CD4-positive, alpha-beta memory T cell (primary cell): ENCODE data around the gene XPO5. TPM values are rescaled to one million over a fixed set of nuclear protein-coding genes. Genes with fewer than 3 reads are reported as not detected.

ENCODE experiments used
- CTCF ChIA-PET: fragments of 350-600 bp; sonication (Branson Sonifier 250); formaldehyde crosslinking; loops from one replicate; lab custom pipeline; 2021; ENCODE audit warnings: inconsistent platforms; ENCODE audit not compliant: partially characterized antibody; lab: Charles Lee
- POLR2A ChIA-PET: fragments of 350-600 bp; sonication (Branson Sonifier 250); formaldehyde crosslinking; loops from one replicate; lab custom pipeline; 2021; ENCODE audit not compliant: partially characterized antibody; lab: Charles Lee
- DNase-seq, 5 donors: peaks; one replicate each; pipeline versions ENCODE4 v3.0.0 to v3.0.0-alpha.2; 2020 to 2022; ENCODE audit warnings: mixed read lengths in 1 of 5
- H3K27ac ChIP-seq: one replicate; pipeline ENCODE4 v1.7.0; 2013; ENCODE audit warnings: low read depth, low read length
- H3K27me3 ChIP-seq: 2 replicates; pipeline ENCODE4 v1.7.0; 2013; ENCODE audit warnings: mild to moderate bottlenecking, low read length, moderate library complexity; ENCODE audit not compliant: insufficient read depth
- H3K36me3 ChIP-seq: 2 replicates; pipeline ENCODE4 v1.7.0; 2013; ENCODE audit warnings: mild to moderate bottlenecking, low read length, moderate library complexity; ENCODE audit not compliant: insufficient read depth
- H3K4me1 ChIP-seq: 2 replicates; pipeline ENCODE4 v1.7.0; 2013; ENCODE audit warnings: mild to moderate bottlenecking, low read length, moderate library complexity; ENCODE audit not compliant: insufficient read depth
- H3K4me3 ChIP-seq, 2 donors: one replicate each; pipeline ENCODE4 v1.7.0; 2013; ENCODE audit warnings: low read length in 2 of 2, mild to moderate bottlenecking in 1 of 2
- H3K9me3 ChIP-seq, 2 donors: one replicate each; pipeline ENCODE4 v1.7.0; 2013; ENCODE audit warnings: low read length in 2 of 2, control low read depth in 1 of 2; ENCODE audit not compliant: control insufficient read depth in 1 of 2
- H3K27ac Mint-ChIP-seq, 7 donors: one replicate each; pipeline ENCODE4 v1.8.0; 2020 to 2021; ENCODE audit warnings: mixed read lengths in 7 of 7, mild to moderate bottlenecking in 6 of 7, inconsistent platforms in 3 of 7, moderate library complexity in 3 of 7
- H3K27me3 Mint-ChIP-seq, 2 donors: one replicate each; pipeline ENCODE4 v1.8.0; 2020 to 2021; ENCODE audit warnings: mixed read lengths in 2 of 2
- H3K36me3 Mint-ChIP-seq, 2 donors: one replicate each; pipeline ENCODE4 v1.8.0; 2020 to 2021; ENCODE audit warnings: mixed read lengths in 2 of 2, inconsistent platforms in 1 of 2, mild to moderate bottlenecking in 1 of 2
- H3K4me1 Mint-ChIP-seq, 4 donors: one replicate each; pipeline ENCODE4 v1.8.0; 2020 to 2021; ENCODE audit warnings: mixed read lengths in 4 of 4, mild to moderate bottlenecking in 1 of 4
- H3K4me3 Mint-ChIP-seq, 8 donors: one replicate each; pipeline ENCODE4 v1.8.0; 2020 to 2021; ENCODE audit warnings: mixed read lengths in 8 of 8, mild to moderate bottlenecking in 7 of 8, moderate library complexity in 6 of 8, inconsistent platforms in 3 of 8
- H3K9me3 Mint-ChIP-seq, 8 donors: one replicate each; pipeline ENCODE4 v1.8.0; 2020 to 2021; ENCODE audit warnings: mixed read lengths in 8 of 8, mild to moderate bottlenecking in 5 of 8, inconsistent platforms in 3 of 8, moderate library complexity in 1 of 8
- intact Hi-C: fragments of 100-400 bp; cut with micrococcal nuclease; formaldehyde crosslinking; loops from one replicate; pipeline ENCODE4 v1.15.1; 2023
- polyA plus RNA-seq, 2 donors: library from polyadenylated mRNA; unstranded; fragments of 300-500 nt; fragmentation: Illumina TruSeq; gene quantifications; one replicate each; pipeline ENCODE4 v1.2.3, GENCODE V29; 2021
- total RNA-seq, 2 experiments: library from RNA; stranded (reverse); gene quantifications; one replicate each; pipeline ENCODE4 v1.2.3, GENCODE V29; 2021

XPO5 gene
- total and polyA plus RNA-seq, 4 experiments from 2014 or later: 5.2 to 43.4 (median 26.5) TPM

DNA sequence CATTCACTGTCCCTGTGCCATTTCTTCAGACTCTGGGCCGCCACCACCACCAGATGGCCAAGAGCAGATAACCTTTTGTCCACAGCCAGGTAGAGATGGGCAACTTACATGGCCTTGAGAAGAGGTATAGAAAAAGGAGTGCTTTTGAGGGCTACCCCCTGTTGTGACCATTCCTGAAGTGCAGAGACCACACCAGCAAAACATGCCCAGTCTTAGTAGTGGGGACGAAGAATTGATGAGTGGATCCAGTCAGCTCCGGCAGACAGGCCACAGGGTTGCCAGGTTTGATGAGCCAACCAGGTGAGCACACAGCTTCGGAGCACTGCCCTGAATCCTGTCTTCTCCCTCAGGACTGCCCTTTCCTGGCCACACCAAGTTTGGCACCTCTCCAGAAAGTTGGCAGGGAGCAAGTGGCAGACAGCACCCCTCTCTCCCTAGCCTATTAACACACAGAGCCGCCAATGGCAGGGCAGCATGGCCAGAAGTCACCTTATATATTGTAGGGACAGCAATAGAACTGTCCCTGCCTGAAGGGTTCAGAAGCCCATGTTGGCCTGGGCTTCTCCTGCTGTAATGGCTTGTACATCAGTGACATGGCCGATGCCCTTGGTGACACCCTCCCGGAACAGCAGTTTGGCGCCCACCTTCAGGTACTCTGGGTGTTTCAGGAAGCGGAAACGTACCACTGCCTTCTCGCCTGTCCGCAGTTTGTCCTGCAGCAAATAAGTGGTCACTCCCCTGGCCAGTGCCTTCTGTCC is 45.4 kb upstream of the XPO5 start:
- CTCF ChIA-PET: interaction anchor here (1.2 to 2.2 kb wide), 2 partner anchors 13 kb away, joined by 4 to 9 read pairs; no protein-coding TSS in a partner anchor
- Histone ChIP-seq H3K36me3 (peaks cover 63% of the 10 kb centered on the region), H3K27me3 (no peaks in the 10 kb centered on the region), H3K4me1 (peaks cover 2% of the 10 kb centered on the region), H3K9me3 (no peaks in the 10 kb centered on the region), H3K27ac (no peak overlapping the region), H3K4me3 (no peak overlapping the region)
- Mint-ChIP-seq H3K27me3 (no peaks in the 10 kb centered on the region), H3K9me3 (no peaks in the 10 kb centered on the region), H3K4me3 (no peak overlapping the region), H3K27ac (peak overlapping the region in 2 of 7 donors; percentile 52 to 60), H3K4me1 (peaks cover under 1 to 6% (median 4%) of the 10 kb centered on the region in 4 donors), H3K36me3 (peaks cover 24 to 53% of the 10 kb centered on the region in 2 donors)
- intact Hi-C loops: no loop called here
- DNase-seq: no peak
- POLR2A ChIA-PET: interaction anchor here (4.2 kb wide), 1 partner anchor 8 kb away, joined by 15 read pairs; the partner anchor contains the start of gene GTPBP2

DNA sequence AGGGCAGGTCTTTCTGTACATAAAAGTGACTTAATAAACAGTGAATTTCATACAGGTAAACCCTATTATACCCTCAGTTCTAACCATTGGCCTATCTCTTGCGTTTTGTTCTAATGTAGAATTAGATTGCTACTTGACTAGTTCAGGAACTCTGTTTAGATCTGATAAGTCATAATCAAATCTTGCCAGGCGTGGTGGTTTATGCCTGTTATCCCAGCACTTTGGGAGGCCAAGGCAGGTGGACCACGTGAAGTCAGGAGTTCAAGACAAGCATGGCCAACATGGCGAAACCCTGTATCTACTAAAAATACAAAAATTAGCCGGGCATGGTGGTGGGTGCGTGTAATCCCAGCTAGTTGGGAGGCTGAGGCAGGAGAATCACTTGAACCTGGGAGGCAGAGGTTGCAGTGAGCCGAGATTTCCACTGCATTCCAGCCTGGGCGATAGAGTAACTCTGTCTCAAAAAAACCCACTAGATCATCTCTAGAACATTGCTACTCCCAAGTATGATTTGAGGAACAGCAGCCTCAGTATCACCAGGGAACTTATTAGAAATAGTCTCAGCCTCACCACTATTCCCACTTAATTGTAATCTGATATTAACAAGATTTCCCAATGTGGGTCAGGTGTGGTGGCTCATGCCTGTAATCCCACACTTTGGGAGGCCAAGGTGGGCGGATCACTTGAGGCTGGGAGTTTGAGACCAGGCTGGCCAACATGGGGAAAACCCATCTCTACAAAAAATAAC is 41.1 kb upstream of the XPO5 start:
- Mint-ChIP-seq H3K36me3 (peaks cover 10 to 37% of the 10 kb centered on the region in 2 donors), H3K4me1 (no peaks in the 10 kb centered on the region), H3K27me3 (no peaks in the 10 kb centered on the region), H3K27ac (peak overlapping the region in 2 of 7 donors; percentile 15 to 42), H3K4me3 (no peak overlapping the region), H3K9me3 (no peaks in the 10 kb centered on the region)
- H3K9me3 ChIP-seq: no peaks in the 10 kb centered on the region
- POLR2A ChIA-PET: interaction anchor here (1.3 to 4.2 kb wide), 2 partner anchors 10 to 13 kb away, joined by 4 to 15 read pairs; partner anchors contain the start of gene GTPBP2
- H3K4me1 ChIP-seq: no peaks in the 10 kb centered on the region
- H3K4me3 ChIP-seq: no peak overlapping the region
- DNase-seq: no peak
- no peaks in the 10 kb centered on the region for H3K27me3 ChIP-seq
- no peak overlapping the region for H3K27ac ChIP-seq
- intact Hi-C loops: no loop called here
- H3K36me3 ChIP-seq: peaks cover 40% of the 10 kb centered on the region
- CTCF ChIA-PET: interaction anchor here (1.3 to 1.4 kb wide), 2 partner anchors 9 to 12 kb away, joined by 3 to 12 read pairs; partner anchors contain the start of gene GTPBP2

GRCh38 chr6:43614396-43614730 is 38.5 kb upstream of the XPO5 start:
- Mint-ChIP-seq H3K4me3 (no peak overlapping the region), H3K27ac (no peak overlapping the region), H3K4me1 (no peaks in the 10 kb centered on the region), H3K9me3 (no peaks in the 10 kb centered on the region), H3K27me3 (no peaks in the 10 kb centered on the region), H3K36me3 (peaks cover 12 to 34% of the 10 kb centered on the region in 2 donors)
- no peaks in the 10 kb centered on the region for H3K9me3 ChIP-seq
- intact Hi-C loops: no loop called here
- H3K27ac ChIP-seq: no peak overlapping the region
- CTCF ChIA-PET: interaction anchor here (1.5 to 1.6 kb wide), 2 partner anchors 8 to 31 kb away, joined by 4 to 6 read pairs; no protein-coding TSS in a partner anchor
- peaks cover 31% of the 10 kb centered on the region for H3K36me3 ChIP-seq
- H3K27me3 ChIP-seq: no peaks in the 10 kb centered on the region
- H3K4me3 ChIP-seq: no peak overlapping the region
- H3K4me1 ChIP-seq: no peaks in the 10 kb centered on the region
- POLR2A ChIA-PET: no interaction called here
- DNase-seq: no peak

DNA sequence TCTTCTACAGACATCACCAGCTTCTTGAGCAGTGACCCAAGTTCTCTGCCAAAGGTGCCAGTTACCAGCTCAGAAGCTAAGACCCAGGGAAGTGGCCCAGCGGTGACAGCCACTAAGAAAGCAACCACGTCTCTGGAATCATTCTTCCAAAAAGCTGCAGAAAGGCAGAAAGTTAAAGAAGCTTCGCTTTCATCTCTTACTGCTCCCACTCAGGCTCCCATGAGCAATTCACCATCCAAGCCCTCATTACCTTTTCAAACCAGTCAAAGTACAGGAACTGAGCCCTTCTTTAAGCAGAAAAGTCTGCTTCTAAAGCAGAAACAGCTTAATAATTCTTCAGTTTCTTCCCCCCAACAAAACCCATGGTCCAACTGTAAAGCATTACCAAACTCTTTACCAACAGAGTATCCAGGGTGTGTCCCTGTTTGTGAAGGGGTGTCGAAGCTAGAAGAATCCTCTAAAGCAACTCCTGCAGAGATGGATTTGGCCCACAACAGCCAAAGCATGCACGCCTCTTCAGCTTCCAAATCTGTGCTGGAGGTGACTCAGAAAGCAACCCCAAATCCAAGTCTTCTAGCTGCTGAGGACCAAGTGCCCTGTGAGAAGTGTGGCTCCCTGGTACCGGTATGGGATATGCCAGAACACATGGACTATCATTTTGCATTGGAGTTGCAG is 38.0 kb upstream of the XPO5 start:
- Histone ChIP-seq H3K4me3 (no peak overlapping the region), H3K36me3 (peaks cover 30% of the 10 kb centered on the region), H3K9me3 (no peaks in the 10 kb centered on the region), H3K27me3 (no peaks in the 10 kb centered on the region), H3K27ac (no peak overlapping the region), H3K4me1 (no peaks in the 10 kb centered on the region)
- DNase-seq: no peak
- H3K27ac Mint-ChIP-seq: peak overlapping the region in 1 of 7 donors; percentile 48
- peaks cover 12 to 34% of the 10 kb centered on the region in 2 donors for H3K36me3 Mint-ChIP-seq
- POLR2A ChIA-PET: interaction anchor here (0.7 kb wide), 1 partner anchor 22 kb away, joined by 4 read pairs; the partner anchor contains the start of gene MAD2L1BP
- H3K4me1 Mint-ChIP-seq: peaks cover 0 to 2% (median under 1%) of the 10 kb centered on the region in 4 donors
- no peak overlapping the region for H3K4me3 Mint-ChIP-seq
- CTCF ChIA-PET: interaction anchor here (0.6 to 1.6 kb wide), 3 partner anchors 25 to 514 kb away, joined by 3 to 4 read pairs (median 3); no protein-coding TSS in a partner anchor
- intact Hi-C loops: no loop called here
- H3K27me3 Mint-ChIP-seq: no peaks in the 10 kb centered on the region
- no peaks in the 10 kb centered on the region for H3K9me3 Mint-ChIP-seq

DNA sequence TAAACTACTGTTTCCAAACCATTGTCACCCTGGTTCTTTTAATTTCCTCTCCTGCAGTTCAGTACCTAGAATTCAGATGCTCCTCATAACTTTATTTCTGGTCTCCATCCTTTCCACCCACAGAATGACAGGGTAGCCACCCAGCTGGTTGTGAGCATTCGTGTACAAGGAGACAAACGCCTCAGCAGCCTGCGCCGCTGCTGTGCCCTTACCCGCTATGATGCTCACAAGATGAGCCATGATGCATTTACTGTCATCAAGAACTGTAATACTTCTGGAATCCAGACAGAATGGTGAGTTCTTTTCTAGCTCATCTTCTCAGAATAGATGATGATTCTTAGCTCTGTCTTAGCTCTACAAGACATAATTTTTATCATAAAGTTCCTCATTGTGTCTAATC is 34.6 kb upstream of the XPO5 start:
- no peaks in the 10 kb centered on the region for H3K27me3 Mint-ChIP-seq
- CTCF ChIA-PET: interaction anchor here (1.0 to 4.4 kb wide), 7 partner anchors 8 to 160 kb away, joined by 3 to 39 read pairs (median 3); partner anchors contain the start of gene VEGFA
- peaks cover 30% of the 10 kb centered on the region for H3K36me3 ChIP-seq

GRCh38 chr6:43609402-43609801 is 33.6 kb upstream of the XPO5 start:
- Mint-ChIP-seq H3K36me3 (peaks cover 24 to 51% of the 10 kb centered on the region in 2 donors), H3K4me3 (no peak overlapping the region), H3K9me3 (no peaks in the 10 kb centered on the region), H3K27ac (peak overlapping the region in 2 of 7 donors; percentile 6 to 85), H3K27me3 (no peaks in the 10 kb centered on the region), H3K4me1 (peaks cover 3 to 7% (median 6%) of the 10 kb centered on the region in 4 donors)
- CTCF ChIA-PET: interaction anchor here (1.1 to 5.4 kb wide), 11 partner anchors 11 to 469 kb away, joined by 3 to 39 read pairs (median 9); partner anchors contain the start of genes GTPBP2 and VEGFA
- DNase-seq: no peak
- H3K4me3 ChIP-seq: no peak overlapping the region
- no peak overlapping the region for H3K27ac ChIP-seq
- POLR2A ChIA-PET: interaction anchor here (1.4 kb wide), 1 partner anchor 20 kb away, joined by 4 read pairs; the partner anchor contains the start of gene GTPBP2
- no peaks in the 10 kb centered on the region for H3K4me1 ChIP-seq
- no peaks in the 10 kb centered on the region for H3K27me3 ChIP-seq
- no peaks in the 10 kb centered on the region for H3K9me3 ChIP-seq
- H3K36me3 ChIP-seq: peaks cover 34% of the 10 kb centered on the region
- intact Hi-C loops: loop anchor here (10.0 kb wide), 1 partner anchor 165 kb away; the partner anchor contains the start of gene VEGFA

More for the DNA sequence above, 34.6 kb upstream of the XPO5 start:
- POLR2A ChIA-PET: no interaction called here
- H3K27me3 ChIP-seq: no peaks in the 10 kb centered on the region
- Mint-ChIP-seq H3K4me1 (peaks cover 3 to 7% (median 6%) of the 10 kb centered on the region in 4 donors), H3K9me3 (no peaks in the 10 kb centered on the region), H3K27ac (peak overlapping the region in 2 of 7 donors; percentile 72 to 75), H3K36me3 (peaks cover 19 to 49% of the 10 kb centered on the region in 2 donors), H3K4me3 (no peak overlapping the region)
- no peak overlapping the region for H3K27ac ChIP-seq
- intact Hi-C loops: no loop called here
- no peaks in the 10 kb centered on the region for H3K4me1 ChIP-seq
- H3K9me3 ChIP-seq: no peaks in the 10 kb centered on the region
- DNase-seq: no peak
- no peak overlapping the region for H3K4me3 ChIP-seq
